Keratinocyte (primary cell): ENCODE measurements around the gene QSOX1. TPM values are rescaled to one million over a fixed set of nuclear protein-coding genes. Genes with fewer than 3 reads are reported as not detected.

Experiments used
- DNase-seq: peaks from one replicate; pipeline ENCODE4 v3.0.0-alpha.2; 2011; ENCODE audit warnings: low read depth, missing footprints, low spot score
- FAIRE-seq: peaks from 2 replicates; lab custom pipeline; 2011; peaks lifted over from hg19 to GRCh38; lab: Jason Lieb, UNC
- H2AFZ ChIP-seq: 2 replicates; pipeline ENCODE4 v1.6.0; 2012; ENCODE audit warnings: low read length, control low read depth, inconsistent platforms; ENCODE audit not compliant: control insufficient read depth
- H3K27ac ChIP-seq: 2 replicates; pipeline ENCODE4 v1.5.1; 2011; ENCODE audit warnings: low read length; ENCODE audit not compliant: control insufficient read depth, insufficient read depth
- H3K27me3 ChIP-seq: 3 replicates; pipeline ENCODE4 v1.6.0; 2011; ENCODE audit warnings: low read length; ENCODE audit not compliant: control insufficient read depth, insufficient read depth; ENCODE audit errors: extremely low read depth
- H3K36me3 ChIP-seq, 2 experiments: 2 replicates in 1 of 2; 3 replicates in 1 of 2; pipeline ENCODE4 v1.5.1; 2011; ENCODE audit warnings: low read length in 2 of 2, mild to moderate bottlenecking in 1 of 2; ENCODE audit not compliant: control insufficient read depth in 2 of 2, insufficient read depth in 2 of 2; ENCODE audit errors: extremely low read depth in 1 of 2
- H3K4me1 ChIP-seq: 3 replicates; pipeline ENCODE4 v1.5.1; 2011; ENCODE audit warnings: low read length; ENCODE audit not compliant: control insufficient read depth, insufficient read depth; ENCODE audit errors: extremely low read depth
- H3K4me2 ChIP-seq: 3 replicates; pipeline ENCODE4 v1.6.0; 2011; ENCODE audit warnings: low read depth, low read length; ENCODE audit not compliant: control insufficient read depth, insufficient read depth; ENCODE audit errors: extremely low read depth
- H3K4me3 ChIP-seq, 3 experiments: fragments of 200-600 bp in 1 of 3; sonication (generic) in 1 of 3; 2 replicates in 2 of 3; 3 replicates in 1 of 3; pipeline ENCODE4 v1.5.1; 2011 to 2016; ENCODE audit warnings: low read length in 3 of 3, mild to moderate bottlenecking in 3 of 3, control low read depth in 2 of 3, inconsistent platforms in 1 of 3, low read depth in 1 of 3, mixed read lengths in 1 of 3, mixed run types in 1 of 3, moderate library complexity in 1 of 3; ENCODE audit not compliant: control insufficient read depth in 2 of 3, insufficient read depth in 2 of 3; ENCODE audit errors: extremely low read depth in 1 of 3
- H3K79me2 ChIP-seq: 2 replicates; pipeline ENCODE4 v1.6.0; 2012; ENCODE audit warnings: low read length; ENCODE audit not compliant: control insufficient read depth, insufficient read depth
- H3K9ac ChIP-seq: 3 replicates; pipeline ENCODE4 v1.6.0; 2011; ENCODE audit warnings: low read length; ENCODE audit not compliant: control insufficient read depth, insufficient read depth; ENCODE audit errors: extremely low read depth
- H3K9me1 ChIP-seq: 3 replicates; pipeline ENCODE4 v1.6.0; 2011; ENCODE audit warnings: low read length; ENCODE audit not compliant: control insufficient read depth, insufficient read depth; ENCODE audit errors: extremely low read depth
- H3K9me3 ChIP-seq: 2 replicates; pipeline ENCODE4 v1.5.1; 2012; ENCODE audit warnings: low read depth, low read length; ENCODE audit not compliant: control insufficient read depth
- H4K20me1 ChIP-seq: 3 replicates; pipeline ENCODE4 v1.6.0; 2011; ENCODE audit warnings: low read length; ENCODE audit not compliant: control insufficient read depth, insufficient read depth; ENCODE audit errors: extremely low read depth
- EZH2 ChIP-seq: IDR thresholded peaks from one replicate; pipeline ENCODE4 v1.6.1; 2012; ENCODE audit warnings: inconsistent platforms, mild to moderate bottlenecking, low read length, moderate library complexity
- dilution Hi-C: fragments of 300-500 bp; cut with MboI; formaldehyde crosslinking; loops from one replicate; pipeline ENCODE4 v1.7.0; 2020; ENCODE audit warnings: low sequenced_read_pairs; ENCODE audit not compliant: extremely low pct_ligation_motif_present
- polyA plus RNA-seq, 5 experiments: library from polyadenylated mRNA; depleted of rRNA in 3 of 5; stranded (reverse) in 3 of 5; stranded (forward) in 1 of 5; unstranded in 1 of 5; fragments of >200 nt; gene quantifications; 1 replicate in 1 of 5; 2 replicates in 3 of 5; 3 replicates in 1 of 5; pipeline versions ENCODE4 v1.2.1 to v1.2.3, GENCODE V29; 2011 to 2012; ENCODE audit warnings: missing spikeins in 2 of 5, low read depth in 1 of 5, low replicate concordance in 1 of 5
- TF ChIP-seq, protein P1 (sequence below), 3 experiments: IDR thresholded peaks in 1 of 3; conservative IDR thresholded peaks in 1 of 3; optimal IDR thresholded peaks in 1 of 3; 2 replicates in 2 of 3; 3 replicates in 1 of 3; pipeline versions ENCODE3 to v1.5.1; 2011; ENCODE audit warnings: low read length in 3 of 3, mild to moderate bottlenecking in 3 of 3, moderate library complexity in 2 of 3, control low read depth in 1 of 3, inconsistent platforms in 1 of 3; ENCODE audit not compliant: insufficient read depth in 2 of 3; ENCODE audit errors: extremely low read depth in 1 of 3

The QSOX1 gene
- polyA plus RNA-seq, 1 donor (not counting 4 experiments of a cell fraction or from before 2014, with no cell fraction given), result 57.6 TPM

GRCh38 chr1:180160357-180160756, 5.7 kb downstream of the QSOX1 start:
- no peak for TF ChIP-seq EZH2
- TF ChIP-seq, protein P1, sequence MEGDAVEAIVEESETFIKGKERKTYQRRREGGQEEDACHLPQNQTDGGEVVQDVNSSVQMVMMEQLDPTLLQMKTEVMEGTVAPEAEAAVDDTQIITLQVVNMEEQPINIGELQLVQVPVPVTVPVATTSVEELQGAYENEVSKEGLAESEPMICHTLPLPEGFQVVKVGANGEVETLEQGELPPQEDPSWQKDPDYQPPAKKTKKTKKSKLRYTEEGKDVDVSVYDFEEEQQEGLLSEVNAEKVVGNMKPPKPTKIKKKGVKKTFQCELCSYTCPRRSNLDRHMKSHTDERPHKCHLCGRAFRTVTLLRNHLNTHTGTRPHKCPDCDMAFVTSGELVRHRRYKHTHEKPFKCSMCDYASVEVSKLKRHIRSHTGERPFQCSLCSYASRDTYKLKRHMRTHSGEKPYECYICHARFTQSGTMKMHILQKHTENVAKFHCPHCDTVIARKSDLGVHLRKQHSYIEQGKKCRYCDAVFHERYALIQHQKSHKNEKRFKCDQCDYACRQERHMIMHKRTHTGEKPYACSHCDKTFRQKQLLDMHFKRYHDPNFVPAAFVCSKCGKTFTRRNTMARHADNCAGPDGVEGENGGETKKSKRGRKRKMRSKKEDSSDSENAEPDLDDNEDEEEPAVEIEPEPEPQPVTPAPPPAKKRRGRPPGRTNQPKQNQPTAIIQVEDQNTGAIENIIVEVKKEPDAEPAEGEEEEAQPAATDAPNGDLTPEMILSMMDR (optimal IDR thresholded peaks at IDR 0.05 in 1 of 3, IDR thresholded peaks at IDR 0.05 in 1 of 3, conservative IDR thresholded peaks at IDR 0.05 in 1 of 3; ENCODE audit: extremely low read depth in 1 of 3, insufficient read depth in 2 of 3, low read length in 3 of 3), result no peak
- H3K4me3 ChIP-seq, result no peak overlapping the region
- peaks cover 57% of the 10 kb centered on the region for H3K79me2 ChIP-seq
- peaks cover 4 to 9% of the 10 kb centered on the region in 2 experiments for H3K36me3 ChIP-seq
- no peak overlapping the region for H3K9ac ChIP-seq
- DNase-seq, result no peak
- no peak overlapping the region for H3K27ac ChIP-seq
- dilution Hi-C loops, result no loop called here
- H3K9me3 ChIP-seq, result no peaks in the 10 kb centered on the region
- H3K4me1 ChIP-seq, result peaks cover 21% of the 10 kb centered on the region
- peaks cover 9% of the 10 kb centered on the region for H3K9me1 ChIP-seq
- no peak for FAIRE-seq
- no peaks in the 10 kb centered on the region for H3K27me3 ChIP-seq
- no peak overlapping the region for H2AFZ ChIP-seq
- H4K20me1 ChIP-seq, result peaks cover 3% of the 10 kb centered on the region
- no peak overlapping the region for H3K4me2 ChIP-seq

DNA sequence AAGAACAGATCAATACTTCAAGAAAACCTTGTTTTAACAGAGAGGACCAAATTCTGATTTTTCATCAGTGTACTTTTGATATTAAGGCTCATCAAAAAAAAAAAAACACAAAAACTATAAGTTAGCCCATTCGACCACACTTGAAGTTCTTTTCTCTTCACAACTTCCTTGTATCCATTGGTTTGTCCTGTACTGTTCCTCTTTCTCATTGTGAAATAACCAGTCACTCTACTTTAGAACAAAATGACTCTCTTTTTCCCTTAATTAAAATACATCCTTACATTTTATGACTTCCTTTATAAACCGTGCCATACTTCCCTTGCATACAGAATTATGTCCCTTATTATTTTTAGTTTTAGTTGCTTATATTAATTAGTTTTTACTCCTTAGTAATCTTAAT, 8.4 kb downstream of the QSOX1 start:
- Histone ChIP-seq H4K20me1 (peaks cover 3% of the 10 kb centered on the region), H3K9me3 (no peaks in the 10 kb centered on the region), H3K27ac (no peak overlapping the region), H3K4me3 (no peak overlapping the region), H3K4me2 (no peak overlapping the region), H3K79me2 (peaks cover 38% of the 10 kb centered on the region), H3K9ac (no peak overlapping the region), H2AFZ (no peak overlapping the region), H3K36me3 (peaks cover 6 to 8% of the 10 kb centered on the region in 2 experiments), H3K9me1 (peaks cover 8% of the 10 kb centered on the region), H3K4me1 (peaks cover 14% of the 10 kb centered on the region), H3K27me3 (no peaks in the 10 kb centered on the region)
- DNase-seq (no peak), FAIRE-seq (no peak)
- dilution Hi-C loops, result no loop called here
- TF ChIP-seq EZH2, result no peak
- TF ChIP-seq, protein P1 (optimal IDR thresholded peaks at IDR 0.05 in 1 of 3, IDR thresholded peaks at IDR 0.05 in 1 of 3, conservative IDR thresholded peaks at IDR 0.05 in 1 of 3; ENCODE audit: extremely low read depth in 1 of 3, insufficient read depth in 2 of 3, low read length in 3 of 3), result no peak
